B cell (primary cell): ENCODE data around the gene PDLIM1.

Source experiments
- CTCF ChIP-seq: fragments of 200-600 bp; IDR thresholded peaks from one replicate; pipeline ENCODE4 v1.8.0; 2022; ENCODE audit warnings: antibody characterized with exemption, mild to moderate bottlenecking
- EZH2 ChIP-seq: IDR thresholded peaks from 2 replicates; pipeline ENCODE4 v1.6.1; 2012; ENCODE audit warnings: borderline replicate concordance, low read depth, mild to moderate bottlenecking, moderate library complexity, low read length; ENCODE audit not compliant: insufficient read depth, poor library complexity, severe bottlenecking

- TF ChIP-seq CTCF (no peak), EZH2 (no peak)
These were observed 37.8 kb downstream of the PDLIM1 start for GRCh38 chr10:95253007-95253406.
